HG02938 (cell line): ENCODE data around the gene PLGRKT.
"Not testable (repeated sequence)": the region's sequence is repeated elsewhere in the genome, so short reads cannot be mapped to it uniquely, and the experiment has no call there.

ENCODE experiments used
- ATAC-seq: cut with Tn5 transposase; IDR thresholded peaks from one replicate; pipeline ENCODE4 v1.9.1; 2021; ENCODE audit warnings: mild to moderate bottlenecking, moderate library complexity; ENCODE audit not compliant: unreplicated experiment

Gene PLGRKT

DNA sequence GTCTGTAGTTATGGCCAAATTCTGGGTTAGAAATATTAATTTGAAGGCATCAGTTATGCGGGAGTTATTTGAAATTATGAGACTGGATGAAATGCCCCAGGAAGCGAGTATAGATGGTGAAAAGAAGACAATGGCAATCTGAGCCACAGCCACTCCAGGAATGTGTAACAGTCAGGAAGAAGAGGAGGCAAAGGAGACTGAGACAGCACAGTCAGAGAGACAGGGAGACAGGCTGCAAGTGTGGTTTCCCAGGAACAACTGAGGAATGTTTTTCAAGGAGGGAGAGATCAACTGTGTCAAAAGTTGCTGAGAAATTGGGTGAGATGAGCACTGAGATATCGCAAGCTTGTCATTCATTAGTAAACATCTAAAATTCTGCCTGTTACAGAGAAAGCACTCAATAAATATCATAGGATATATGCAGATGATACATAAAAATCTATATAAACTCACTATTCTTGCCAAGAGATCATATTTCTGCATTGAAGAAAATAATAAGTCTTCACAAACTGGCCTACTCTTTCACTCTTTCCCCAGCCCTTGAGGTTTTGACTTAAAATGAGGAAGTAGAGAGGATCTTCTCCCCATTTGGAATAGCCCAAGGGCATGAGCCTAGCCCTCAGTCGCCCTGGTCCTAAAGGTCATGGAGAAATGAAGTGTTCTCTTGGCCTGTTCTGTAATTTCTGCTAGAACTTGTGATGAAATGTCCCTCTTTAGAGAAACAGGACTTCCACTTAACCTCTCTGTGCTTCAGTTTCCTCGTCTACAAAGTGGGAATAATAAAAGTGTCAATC, 49.5 kb downstream of the PLGRKT start:
- no peak for ATAC-seq

DNA sequence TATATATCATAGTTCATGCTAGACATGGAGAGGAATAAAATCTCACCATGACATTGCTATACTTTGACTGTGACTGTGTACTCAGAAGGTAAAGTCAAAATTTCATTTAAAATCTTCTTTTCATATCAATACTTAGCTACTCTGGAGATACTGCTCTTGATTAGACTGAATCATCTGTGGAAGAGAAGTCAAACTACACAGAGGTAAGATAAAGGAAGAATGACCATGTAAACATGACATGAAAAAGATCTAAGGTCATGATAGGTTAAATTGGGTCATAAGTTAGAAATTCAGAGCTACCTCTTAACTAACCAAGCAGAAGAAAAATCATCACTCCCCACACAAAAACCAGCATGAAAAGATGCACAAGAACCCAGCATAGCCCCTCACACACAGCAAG, 53.3 kb downstream of the PLGRKT start:
- ATAC-seq: no peak

DNA sequence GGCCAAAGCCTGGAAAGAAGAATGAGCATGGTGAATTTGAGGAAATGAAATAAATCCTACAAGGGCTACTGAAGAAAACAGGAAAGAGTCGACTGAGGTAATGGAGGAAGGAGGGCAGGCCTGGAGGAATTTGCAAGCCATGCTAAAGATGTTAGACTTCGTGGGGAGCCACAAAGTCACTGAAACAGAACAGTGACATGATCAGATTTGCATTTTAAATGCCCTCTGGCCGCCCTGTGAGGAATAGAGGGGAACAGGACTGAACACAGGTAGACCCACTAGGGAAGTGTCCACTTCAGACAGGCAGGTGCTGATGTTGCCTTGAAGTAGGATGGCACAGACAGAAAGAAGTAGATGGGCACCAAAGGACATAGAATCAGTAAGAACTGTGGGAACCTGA, 55.2 kb downstream of the PLGRKT start:
- ATAC-seq: no peak

DNA sequence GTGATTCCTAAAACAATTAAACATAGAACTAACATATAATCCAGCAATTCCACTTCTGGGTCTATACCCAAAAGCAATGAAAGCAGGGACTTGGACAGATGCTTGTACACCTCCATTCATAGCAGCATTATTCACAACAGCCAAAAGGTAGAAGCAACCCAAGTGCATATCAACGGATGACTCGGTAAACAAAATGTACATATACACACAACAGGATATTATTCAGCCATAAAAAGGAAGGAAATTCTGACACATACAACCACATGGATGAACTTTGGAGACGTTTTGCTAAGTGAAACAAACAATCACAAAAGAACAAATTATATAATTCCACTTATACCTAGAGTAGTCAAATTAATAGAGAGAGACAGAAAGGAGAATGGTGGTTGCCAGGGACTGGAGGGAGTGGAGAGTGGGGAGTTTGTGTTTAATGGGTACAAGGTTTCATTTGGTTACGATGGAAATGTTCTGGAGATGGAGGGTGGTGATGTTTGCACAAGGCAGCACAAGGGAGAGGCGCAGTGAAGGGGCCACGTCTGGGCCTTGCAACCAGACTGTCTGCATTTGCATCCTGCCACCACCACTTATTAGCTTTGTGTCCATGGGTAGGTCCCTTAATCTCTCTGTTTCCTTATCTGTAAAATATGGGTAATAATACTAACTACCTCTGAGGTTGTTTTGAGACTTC, 61.8 kb downstream of the PLGRKT start:
- ATAC-seq: no peak

DNA sequence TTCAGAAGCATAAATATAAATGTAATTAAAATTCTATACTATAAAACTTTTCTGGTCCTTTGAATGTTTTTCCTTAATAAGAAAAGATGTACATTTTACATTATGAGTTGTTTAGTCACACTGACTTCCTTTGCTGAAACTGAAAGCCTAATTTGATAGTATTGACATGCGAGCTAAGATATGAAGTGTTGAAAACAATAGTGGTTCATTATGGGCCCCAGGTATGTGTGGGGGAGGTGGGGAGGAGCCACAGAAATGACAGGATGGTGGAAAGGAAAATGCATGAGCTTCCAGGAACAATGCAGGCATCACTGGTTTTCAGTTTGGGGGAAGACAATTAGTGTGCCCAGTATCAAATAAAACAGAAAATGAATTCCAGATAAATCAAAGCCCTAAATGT, 62.6 kb downstream of the PLGRKT start:
- ATAC-seq: no peak

DNA sequence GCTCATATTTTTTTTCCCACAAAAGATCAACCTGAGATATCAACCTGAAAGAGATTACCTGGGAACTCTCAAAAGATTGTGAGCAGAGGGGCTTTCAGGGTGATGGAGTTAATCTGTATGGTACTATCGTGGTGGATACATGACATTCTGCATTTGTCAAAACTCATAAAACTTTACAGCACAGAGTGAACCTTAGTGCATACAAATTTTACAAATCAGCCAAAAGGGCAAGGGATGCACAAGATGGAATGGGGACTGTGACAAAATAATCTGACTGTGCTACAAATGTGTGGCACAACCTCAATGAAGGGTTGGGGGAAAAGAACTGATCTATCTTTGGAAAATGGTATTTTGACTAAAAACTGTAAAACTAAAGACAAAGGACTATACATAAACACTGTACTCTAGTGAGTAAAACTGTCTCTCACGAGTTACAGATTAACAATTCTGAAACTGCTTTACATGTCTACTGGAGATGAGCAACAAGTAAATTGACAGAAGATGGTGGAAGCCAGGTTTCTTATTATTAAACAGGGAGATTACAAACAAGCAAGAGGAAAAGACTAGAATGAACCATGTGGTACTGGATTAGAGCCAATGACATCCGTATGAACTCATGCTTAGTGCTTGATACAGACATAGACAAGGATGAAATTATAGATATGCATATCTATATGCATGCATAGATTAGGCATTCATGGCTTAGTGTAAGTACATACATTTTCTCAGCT, 73.3 kb downstream of the PLGRKT start:
- ATAC-seq: peak; percentile 89

DNA sequence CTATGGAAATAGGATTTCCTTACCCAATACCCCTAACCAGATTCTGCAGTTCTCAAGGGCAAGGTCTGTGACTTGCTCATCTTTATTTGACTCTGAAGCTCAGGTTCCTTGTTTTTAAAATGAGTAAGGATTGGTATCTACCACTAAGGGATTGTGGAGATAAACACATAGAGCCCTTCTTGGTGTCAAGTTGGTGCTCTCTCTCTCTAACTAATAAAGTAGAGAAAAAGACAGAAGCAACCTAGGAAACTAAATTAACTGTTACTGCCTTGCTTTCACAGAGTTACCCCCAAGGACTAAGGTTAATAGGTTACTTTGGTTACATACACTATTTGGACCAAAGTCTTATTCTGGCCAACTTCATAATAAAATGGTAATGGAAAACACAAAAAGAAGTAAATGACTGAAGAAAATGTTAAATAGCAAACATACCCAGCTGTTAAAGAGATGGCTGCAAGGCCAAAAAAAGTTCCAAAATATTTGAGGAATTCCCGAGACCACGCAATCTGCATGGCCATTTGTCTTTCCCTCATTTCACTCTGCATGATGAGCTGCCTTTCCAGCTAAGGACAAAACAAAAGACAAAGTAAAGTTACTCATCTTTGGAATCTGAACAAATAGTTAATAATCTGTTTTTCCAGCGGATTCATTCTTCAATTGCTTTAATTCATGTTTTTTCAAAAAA, 76.3 kb downstream of the PLGRKT start:
- no peak for ATAC-seq

DNA sequence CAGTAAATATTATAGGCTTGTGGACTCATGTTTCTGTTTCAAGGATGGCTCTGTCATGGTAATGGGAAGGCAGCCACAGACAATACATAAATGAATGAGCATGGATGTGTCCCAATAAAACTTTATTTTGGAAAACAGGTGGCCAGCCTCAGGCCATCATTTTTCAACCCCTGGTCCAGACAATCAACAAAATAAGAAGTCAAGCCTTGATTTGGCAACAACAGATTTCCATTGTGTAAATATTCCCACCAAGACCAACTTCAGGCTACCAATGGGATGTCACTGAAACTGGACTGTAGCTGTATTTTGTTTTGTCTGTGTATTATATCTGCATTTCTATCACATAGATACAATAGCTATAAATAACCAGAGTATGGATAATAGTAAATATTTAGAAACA, 77.4 kb downstream of the PLGRKT start:
- ATAC-seq: no peak

DNA sequence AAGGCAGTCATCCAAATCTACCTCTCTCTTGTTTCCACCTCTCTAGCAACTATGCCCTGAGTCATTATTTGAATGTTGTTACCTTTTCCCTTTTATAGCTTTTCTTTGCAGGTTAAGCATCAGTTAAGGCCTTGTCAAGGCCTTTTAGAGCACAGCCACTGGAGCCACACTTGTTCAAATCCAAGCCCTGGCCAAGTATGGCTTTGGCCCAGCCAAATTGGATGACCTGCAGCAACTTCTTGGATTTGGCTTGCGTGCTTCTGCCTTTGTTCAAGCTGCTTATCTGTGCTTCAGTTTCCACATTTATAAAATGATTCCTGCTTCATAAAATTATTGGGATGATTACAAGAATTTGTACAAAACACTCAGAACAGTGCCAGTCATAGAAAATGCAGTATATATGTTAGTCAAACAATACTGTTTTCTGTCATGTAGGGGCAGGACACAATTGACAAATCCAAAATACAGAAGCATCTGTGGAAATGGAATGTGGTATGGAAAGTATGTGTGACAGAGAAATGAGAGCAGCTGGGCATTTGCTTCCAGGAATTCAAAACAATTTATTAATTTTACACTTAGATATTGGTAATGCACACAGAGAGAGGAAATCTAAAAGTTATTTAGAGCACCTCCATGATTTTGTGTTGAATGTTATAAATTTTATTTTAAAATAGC, 80.2 kb downstream of the PLGRKT start:
- ATAC-seq: no peak

DNA sequence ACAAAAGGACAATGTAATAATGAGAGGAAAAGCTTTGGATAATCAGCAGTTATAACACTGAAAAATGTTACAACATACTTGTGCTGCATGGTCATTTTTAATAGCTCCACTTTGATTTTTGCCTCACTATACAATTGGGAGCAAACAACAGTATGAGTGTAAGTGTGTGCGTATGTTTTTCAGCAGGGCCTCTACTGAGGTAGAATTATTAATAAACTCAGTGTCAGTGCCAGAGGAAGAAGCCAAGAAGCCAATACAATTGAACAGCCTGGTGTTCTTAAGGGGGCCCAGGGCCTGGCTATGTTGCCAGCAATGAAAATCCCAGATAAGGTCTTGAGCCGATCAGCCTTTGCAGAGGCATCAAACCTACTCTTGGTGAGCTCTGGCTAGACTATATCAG, 81.9 kb downstream of the PLGRKT start:
- no peak for ATAC-seq

DNA sequence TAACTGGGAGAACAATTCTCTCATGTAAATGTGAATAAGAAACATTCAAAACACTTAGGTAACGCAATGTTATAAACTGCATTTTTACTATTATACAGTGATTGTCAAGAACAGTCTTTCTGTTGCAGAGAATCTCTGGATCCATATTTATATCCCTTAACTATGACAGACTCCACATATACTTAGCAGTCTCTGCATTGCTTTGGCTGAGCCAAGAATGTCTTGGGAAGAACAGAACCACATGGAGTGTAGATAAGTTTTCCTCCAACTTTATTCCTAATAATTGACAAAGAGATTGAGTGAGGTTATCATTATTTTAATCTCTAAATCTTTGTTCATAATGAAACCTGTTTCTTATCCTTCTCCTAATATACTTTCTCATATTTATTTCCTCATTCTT, 82.5 kb downstream of the PLGRKT start:
- no peak for ATAC-seq

DNA sequence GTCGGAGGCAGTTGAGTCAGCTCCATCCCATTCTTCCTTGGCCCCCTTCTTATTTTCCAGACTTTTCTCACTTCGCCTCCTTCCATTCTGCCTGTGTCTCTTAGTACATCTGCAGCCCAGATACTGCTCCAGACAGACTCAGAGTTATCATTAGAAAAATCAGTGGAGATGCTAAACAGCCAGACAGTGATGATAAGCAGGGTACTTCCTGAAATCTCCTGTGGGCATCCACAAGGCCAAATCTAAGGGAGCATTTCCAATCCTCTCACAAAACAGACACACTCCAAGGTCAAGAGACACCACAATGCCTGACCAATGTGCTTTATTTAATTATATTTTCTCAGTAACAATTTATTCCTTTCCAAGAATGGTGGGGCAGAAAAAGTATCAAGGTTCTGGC, 83.5 kb downstream of the PLGRKT start:
- no peak for ATAC-seq

DNA sequence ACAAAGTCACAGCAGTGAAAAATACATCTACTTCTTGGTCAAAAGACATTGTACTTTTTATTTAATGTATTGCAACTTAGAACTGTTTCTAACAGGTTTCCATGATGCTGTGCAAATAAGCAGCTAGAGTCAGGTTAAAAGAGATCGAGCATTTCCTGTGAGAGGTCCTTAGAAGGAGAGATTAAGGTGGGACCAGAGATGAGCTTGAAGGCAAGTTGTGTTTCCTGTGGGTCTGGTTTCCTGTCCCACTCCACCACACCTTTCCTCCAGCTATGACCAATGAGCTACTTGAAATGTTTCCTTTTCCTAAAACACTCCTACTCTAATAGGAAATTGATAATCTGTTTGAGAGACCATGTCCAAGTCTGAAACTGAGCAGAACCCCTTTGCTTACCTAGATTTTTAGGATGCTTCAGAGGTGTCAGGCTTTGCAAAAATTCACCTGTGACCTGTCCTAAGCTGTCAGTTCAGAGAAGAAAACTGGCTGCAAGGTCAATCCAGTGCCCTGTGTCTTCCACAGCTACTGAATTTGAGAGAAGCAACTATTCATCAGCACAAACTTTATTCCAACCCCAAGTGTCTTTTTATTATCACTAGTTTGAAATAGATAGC, 85.0 kb downstream of the PLGRKT start:
- no peak for ATAC-seq

DNA sequence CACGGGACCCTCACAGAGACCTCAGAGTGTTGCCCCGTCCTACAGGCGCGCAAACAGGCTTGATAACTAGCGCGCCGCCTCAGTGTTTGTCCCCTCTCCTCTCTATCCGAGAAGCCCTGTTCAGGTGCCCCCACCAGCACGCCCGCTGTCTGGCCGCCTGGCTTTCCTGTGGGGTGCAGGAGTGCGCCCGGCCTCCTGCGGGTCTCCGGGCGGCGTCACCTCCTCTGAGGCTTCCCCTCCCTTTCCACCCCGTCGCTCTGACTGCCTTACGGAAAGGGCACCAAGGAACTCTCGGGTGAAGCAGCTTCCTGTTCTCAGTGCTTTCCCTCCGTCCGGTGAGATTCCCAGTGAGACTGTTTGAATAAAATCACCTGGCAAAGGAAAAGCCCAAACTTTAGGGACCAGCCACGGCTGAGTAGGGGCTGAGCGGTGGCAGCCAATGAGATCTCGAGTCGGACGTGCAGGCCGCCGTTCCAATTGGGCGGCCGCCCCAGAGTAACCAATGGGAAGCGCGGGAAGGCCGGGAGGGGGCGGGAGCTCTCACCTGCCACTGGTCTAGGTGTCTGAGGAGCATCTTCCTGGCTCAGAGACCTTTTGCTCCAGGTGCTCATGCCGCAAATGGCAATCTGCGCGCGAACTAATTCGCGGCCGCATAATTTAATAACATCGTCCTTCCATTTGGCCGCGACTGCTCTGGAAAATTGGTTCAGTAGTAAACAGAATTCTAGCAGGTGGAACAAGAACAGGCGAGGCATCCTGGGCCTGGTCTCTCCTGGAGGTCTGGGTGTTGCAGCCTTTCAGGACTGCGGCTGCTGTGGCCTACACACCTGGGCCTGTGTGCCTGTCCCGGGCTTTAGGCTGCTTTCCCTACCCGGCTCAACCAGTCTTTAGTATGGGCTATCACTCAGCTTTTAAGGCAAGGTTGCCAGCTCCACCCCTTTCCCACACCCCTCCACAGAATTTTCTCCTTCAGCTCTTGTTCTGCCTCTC, 98.4 kb downstream of the PLGRKT start, which contains the start of gene RLN1:
TSS of gene RLN1 (minus strand) at position 885 of the 990 bp plus-strand sequence. CDS start at position 755, 130 bp downstream.
- ATAC-seq: peak; percentile 99

DNA sequence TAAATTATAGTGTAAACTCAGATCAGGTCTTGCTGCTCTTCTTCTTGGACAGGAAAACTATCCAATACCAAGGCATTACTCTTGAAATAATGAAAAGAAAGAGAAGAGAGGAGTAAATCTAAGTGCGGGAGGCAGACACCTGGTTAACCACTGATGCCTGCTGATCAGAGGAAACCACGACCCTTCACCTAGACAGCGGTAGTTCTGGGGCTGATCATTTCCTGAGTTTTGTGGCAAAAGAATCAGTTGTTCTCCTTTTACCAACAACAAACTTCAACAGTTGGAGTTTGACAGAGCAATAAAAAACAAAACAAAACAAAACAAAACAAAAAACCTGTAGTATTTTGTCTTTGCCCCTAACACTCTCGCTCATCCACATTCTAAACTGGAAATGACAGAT, 101.0 kb downstream of the PLGRKT start:
- ATAC-seq: no peak

DNA sequence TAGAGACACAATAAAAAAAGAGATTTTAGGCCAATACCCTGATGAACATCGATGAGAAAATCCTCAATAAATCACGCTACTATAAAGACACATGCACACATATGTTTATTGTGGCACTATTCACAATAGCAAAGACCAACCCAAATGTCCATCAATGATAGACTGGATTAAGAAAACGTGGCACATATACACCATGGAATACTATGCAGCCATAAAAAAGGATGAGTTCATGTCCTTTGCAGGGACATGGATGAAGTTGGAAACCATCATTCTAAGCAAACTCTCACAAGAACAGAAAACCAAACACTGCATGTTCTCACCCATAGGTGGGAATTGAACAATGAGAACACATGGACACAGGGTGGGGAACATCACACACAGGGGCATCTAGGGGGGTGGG, 106.4 kb downstream of the PLGRKT start:
- ATAC-seq: not testable (repeated sequence)

DNA sequence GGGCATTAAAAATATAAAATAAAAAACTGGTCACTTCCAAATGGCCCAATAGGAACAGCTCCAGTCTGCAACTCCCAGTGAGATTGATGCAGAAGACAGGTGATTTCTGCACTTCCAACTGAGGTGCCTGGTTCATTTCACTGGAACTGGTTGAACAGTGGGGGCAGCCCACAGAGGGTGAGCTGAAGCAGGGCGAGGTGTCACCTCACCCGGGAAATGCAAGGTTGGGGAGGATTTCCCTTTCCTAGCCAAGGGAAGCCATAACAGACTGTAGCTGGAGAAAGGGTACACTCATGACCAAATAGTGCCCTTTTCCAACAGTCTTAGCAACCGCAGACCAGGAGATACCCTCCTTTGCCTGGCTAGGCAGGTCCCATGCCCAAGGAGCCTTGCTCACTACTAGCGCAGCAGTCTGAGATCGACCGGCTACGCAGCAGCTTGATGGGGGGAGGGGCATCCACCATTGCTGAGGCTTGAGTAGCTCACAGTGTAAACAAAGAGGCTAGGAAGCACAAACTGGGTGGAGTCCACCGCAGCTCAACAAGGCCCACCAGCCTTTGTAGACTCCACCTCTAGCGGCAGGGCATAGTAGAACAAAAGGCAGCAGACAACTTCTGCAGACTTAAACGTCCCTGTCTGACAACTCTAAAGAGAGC, 110.7 kb downstream of the PLGRKT start:
- no peak for ATAC-seq

DNA sequence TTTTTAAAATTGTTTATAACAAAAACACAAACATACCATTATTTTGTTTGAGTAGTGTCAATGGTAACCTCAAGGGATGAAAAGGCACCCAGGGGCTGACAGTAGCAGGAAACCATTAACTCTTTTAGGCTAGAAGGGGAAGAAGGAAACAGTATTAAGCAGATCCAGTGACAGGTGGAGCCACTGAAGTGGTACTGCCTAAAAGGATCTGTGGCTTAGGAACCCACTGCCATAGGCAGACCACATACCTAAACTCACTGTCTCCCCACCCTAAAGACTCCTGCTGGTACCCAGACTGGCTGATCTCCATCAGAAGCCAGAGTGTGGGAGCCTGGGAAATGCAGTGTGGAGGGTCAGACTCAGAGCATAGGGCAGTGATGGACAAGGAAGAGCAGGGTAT, 111.5 kb downstream of the PLGRKT start:
- ATAC-seq: no peak
